Spleen (tissue), 7 donors: ENCODE results near the gene LYRM4.

ENCODE experiments used
- CTCF ChIP-seq, 11 experiments: fragments of 200-600 bp in 7 of 11; fragments of 450-650 bp in 4 of 11; sonication (generic) in 4 of 11; IDR thresholded peaks in 8 of 11; conservative IDR thresholded peaks in 3 of 11; 1 replicate in 7 of 11; 2 replicates in 4 of 11; pipeline versions ENCODE4 v1.4.0 to v1.8.0; 2016 to 2021; ENCODE audit warnings: antibody characterized with exemption in 11 of 11, inconsistent platforms in 4 of 11, mild to moderate bottlenecking in 1 of 11
- POLR2A ChIP-seq, 3 donors: fragments of 450-650 bp; IDR thresholded peaks; one replicate each; pipeline ENCODE4 v1.5.1; 2017; ENCODE audit warnings: antibody characterized with exemption in 3 of 3, mild to moderate bottlenecking in 1 of 3
- donor health status: DM: no; HTN: no; CAD: no; lungs with moderate emphysema.
- donor health status: DM: no; HTN: no; CAD: no.
- donor health status: DM: no; HTN: no; CAD: no.

GRCh38 chr6:5071216-5071615, 189.5 kb downstream of the LYRM4 start:
- TF ChIP-seq CTCF (IDR thresholded peaks at IDR 0.05 in 8 of 11, conservative IDR thresholded peaks at IDR 0.05 in 3 of 11) (no peak), POLR2A (IDR thresholded peaks at IDR 0.05) (no peak)
